GM20431 (cell line): ENCODE results near the gene TREX2.

ENCODE experiments used
- in situ Hi-C: fragments of 300-500 bp; cut with MseI, MboI; formaldehyde crosslinking; loops from one replicate; pipeline ENCODE4 v1.15.0; 2020; ENCODE audit warnings: low sequenced_read_pairs; ENCODE audit not compliant: unreplicated experiment

TREX2 gene

DNA sequence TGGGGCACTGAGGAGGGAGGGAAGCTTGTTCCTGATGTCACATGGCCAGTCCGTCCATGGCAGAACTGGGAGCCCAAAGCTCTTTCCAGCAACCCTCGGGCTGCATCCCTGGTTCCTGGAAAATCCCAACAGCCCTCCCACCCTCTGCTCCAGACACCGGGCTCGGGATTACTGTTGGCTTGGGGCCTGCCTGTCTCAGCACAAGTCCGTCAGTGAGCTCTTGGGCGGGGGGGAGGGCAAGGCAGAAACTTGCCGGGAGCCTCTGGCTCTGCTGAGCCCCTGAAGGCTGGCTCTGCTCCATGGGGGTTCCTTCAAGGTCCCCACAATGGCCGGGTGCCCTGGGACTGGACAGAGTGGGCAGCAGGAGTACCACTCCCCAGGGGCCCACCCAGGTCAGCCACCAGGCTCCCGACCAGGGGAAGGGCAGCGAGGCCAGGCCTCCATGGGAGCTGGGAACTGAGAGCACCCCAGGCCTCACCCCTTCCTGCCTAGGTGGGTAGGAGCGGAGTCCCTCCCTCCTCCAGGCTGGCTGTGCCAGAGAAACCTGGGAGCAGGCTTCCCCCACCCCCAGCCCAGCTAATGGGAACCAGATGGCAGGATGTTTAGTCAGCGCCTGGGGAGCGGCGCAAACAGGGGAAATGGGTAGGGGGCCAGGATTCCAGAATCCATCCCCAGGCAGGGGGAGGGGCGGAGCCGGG lies 31.0 kb upstream of the TREX2 start:
- in situ Hi-C loops = no loop called here

DNA sequence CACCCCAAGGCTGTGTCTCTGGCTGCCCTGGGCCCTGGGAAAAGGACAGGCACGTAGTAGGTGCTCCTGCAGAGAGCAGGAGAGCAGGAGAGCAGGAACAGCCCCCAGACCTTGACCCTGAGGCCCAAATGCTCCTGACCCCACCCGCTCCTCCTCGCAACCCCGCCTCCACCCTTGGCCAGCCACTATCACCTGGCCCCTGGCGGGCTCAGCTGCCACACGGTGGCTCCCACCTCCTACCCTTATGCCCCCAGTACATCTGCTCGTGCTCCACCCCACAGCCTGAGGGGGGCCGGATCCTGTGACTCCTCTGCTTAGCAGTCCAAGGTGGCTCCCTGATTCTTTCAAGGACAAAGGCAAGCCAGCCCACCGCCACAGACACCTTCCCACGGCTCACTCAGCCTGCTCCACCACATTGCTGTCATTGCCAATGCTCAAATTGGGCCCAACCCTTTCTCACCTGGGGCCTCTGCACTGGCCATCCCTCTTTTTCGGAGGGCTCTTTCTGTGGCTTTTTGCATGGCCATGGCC lies 30.0 kb upstream of the TREX2 start:
- in situ Hi-C loops = no loop called here

GRCh38 chrX:153475271-153475670 lies 29.4 kb upstream of the TREX2 start:
- in situ Hi-C loops = no loop called here

GRCh38 chrX:153474718-153475117 lies 28.9 kb upstream of the TREX2 start:
- in situ Hi-C loops = no loop called here

- in situ Hi-C loops = no loop called here
Measured at GRCh38 chrX:153474266-153474665, 28.4 kb upstream of the TREX2 start.

GRCh38 chrX:153473126-153473525 lies 27.3 kb upstream of the TREX2 start:
- in situ Hi-C loops = no loop called here

DNA sequence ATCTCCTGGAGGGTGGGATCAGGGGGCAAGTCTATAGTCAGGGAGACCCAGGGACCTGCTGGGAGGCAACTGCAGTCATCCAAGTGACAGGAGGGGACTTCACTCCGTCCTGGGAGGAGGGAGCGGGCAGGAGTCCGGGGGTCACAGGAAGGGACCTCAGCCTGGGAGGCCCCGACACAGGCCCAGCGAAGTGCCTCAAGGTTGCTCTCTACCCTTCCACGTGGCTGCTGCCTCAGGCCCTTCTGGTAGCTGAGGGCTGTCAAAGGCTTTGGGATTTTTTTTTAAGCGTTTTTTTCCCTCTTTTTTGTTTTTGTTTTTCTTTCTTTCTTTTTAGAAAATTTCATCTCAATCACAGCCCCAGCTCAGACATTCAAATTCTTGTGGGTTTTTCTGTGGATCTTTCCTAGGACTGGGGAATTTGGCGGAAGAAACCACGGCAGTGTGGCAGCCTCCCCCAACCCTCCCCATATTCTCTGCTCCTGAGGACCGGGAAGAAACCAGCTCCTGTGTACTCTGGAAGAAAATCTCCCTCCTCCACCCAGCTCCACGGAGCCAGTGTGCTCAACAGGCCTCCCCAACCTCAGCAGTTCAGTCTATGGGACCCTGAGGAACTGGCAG lies 25.9 kb upstream of the TREX2 start:
- in situ Hi-C loops = no loop called here

GRCh38 chrX:153470411-153471363 lies 24.8 kb upstream of the TREX2 start, which contains the start of gene HAUS7:
TSS of gene HAUS7 (minus strand) at chrX:153470576. CDS start at chrX:153470557, 19 bp downstream.
- in situ Hi-C loops = no loop called here

DNA sequence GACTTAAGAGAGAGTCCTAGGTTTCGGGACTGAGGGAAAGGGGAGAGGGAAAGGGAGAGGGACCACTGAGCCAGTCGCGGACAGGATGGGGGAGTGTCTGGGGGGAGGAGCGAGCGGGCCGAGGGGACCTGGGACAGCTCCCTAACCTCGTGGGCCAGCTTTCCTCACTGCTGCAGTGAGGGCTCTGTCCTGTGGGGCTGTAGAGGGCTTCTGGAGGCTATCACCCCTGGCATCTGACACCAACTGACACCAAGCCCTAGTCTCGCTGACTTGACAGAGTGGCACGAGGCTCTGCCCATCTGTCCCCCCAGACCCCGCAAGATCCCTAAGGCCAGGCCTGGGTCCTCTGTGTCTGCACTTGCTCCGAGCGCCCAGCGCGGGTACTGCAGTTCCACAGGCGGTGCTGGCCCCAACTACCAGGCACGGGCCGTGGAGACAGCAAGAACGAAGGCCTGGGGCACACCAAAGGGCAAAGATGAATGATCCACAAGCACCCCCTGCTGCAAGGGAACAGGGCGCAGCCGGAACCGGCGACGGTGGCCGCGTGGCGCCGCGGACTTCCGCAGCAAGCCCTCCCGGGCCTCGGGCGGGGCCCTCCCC lies 24.1 kb upstream of the TREX2 start:
- in situ Hi-C loops = no loop called here

DNA sequence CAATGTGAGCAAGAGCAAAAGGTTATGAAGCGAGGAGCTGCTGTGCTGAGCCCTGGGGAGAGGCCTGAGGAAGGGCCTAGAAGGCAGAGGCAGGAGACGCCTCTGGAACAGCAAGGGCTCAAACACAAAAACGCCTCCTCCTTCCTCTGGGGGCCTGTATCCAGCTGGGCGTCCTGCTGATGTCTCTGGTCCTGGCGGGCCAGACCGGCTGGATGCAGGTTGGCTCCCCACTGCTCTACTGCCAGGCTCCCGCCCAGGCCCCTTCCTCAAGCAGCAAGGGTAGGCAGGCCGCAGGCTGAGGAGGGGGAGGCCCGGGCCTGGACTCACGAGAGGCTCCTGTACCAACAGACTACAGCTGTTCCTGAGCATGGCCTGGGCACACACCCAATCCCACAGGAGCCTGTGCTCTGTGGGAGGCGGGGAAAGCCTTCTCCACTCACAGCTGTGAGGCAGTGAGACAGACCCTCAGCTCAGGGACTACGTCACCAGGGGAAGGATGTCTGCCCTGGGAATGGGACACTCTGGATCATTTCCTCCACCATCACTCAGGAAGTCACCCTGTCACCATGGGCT lies 22.2 kb upstream of the TREX2 start:
- in situ Hi-C loops = no loop called here

- in situ Hi-C loops = no loop called here
Measured at GRCh38 chrX:153465691-153466380, 20.0 kb upstream of the TREX2 start.

GRCh38 chrX:153464116-153464515 lies 18.3 kb upstream of the TREX2 start:
- in situ Hi-C loops = no loop called here

- in situ Hi-C loops = no loop called here
Measured at GRCh38 chrX:153463556-153463955, 17.7 kb upstream of the TREX2 start.

- in situ Hi-C loops = no loop called here
Measured at GRCh38 chrX:153463031-153463430, 17.2 kb upstream of the TREX2 start.

- in situ Hi-C loops = no loop called here
Measured at GRCh38 chrX:153462291-153462690, 16.4 kb upstream of the TREX2 start.

GRCh38 chrX:153460826-153461225 lies 15.0 kb upstream of the TREX2 start:
- in situ Hi-C loops = no loop called here

GRCh38 chrX:153459986-153460385 lies 14.1 kb upstream of the TREX2 start:
- in situ Hi-C loops = no loop called here

DNA sequence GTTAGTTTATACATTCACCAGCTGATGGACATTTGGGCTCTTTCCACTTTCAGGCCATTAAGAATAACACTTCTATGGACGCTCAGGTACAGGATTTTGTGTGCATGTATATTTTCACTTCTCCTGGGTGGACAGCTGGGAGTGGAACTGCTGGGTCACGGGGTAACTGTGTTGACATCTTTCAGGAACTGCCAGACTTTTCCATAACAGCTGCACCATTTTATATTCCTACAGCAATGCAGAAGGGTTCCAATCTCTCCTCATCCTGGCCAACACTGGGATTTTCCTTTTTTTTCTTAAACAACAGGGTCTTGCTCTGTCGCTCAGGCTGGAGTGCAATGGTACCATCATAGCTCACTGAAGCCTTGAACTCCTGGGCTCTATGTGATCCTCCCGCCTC lies 12.6 kb upstream of the TREX2 start:
- in situ Hi-C loops = no loop called here

GRCh38 chrX:153457827-153458466 lies 12.1 kb upstream of the TREX2 start:
- in situ Hi-C loops = no loop called here
